Activated effector memory CD4-positive, alpha-beta T cell treated with Interleukin-2 at 50 U/mL for 16 hours (primary cell): ENCODE data around the gene COL20A1.

ENCODE experiments used
- DNase-seq: peaks from one replicate; pipeline ENCODE4 v3.0.0-alpha.2; 2020

Gene COL20A1

GRCh38 chr20:63278661-63279060 is 14.3 kb upstream of the COL20A1 start:
- DNase-seq = no peak

- no peak for DNase-seq
These were observed 13.1 kb upstream of the COL20A1 start for GRCh38 chr20:63279931-63280330.

- DNase-seq = no peak
These were observed 12.6 kb upstream of the COL20A1 start for GRCh38 chr20:63280371-63280770.

- DNase-seq = no peak
These were observed 11.9 kb upstream of the COL20A1 start for GRCh38 chr20:63280929-63281545.

- DNase-seq = no peak
These were observed 11.0 kb upstream of the COL20A1 start for GRCh38 chr20:63281742-63282665.

- DNase-seq = no peak
These were observed 10.0 kb upstream of the COL20A1 start for GRCh38 chr20:63282946-63283345.

- DNase-seq = no peak
These were observed 9.4 kb upstream of the COL20A1 start for GRCh38 chr20:63283397-63284082.

GRCh38 chr20:63284083-63284440 is 8.9 kb upstream of the COL20A1 start:
- peak; percentile 6 for DNase-seq

- no peak for DNase-seq
These were observed 8.4 kb upstream of the COL20A1 start for GRCh38 chr20:63284544-63284949.

- no peak for DNase-seq
These were observed 7.9 kb upstream of the COL20A1 start for GRCh38 chr20:63284981-63285524.

GRCh38 chr20:63285636-63286615 is 7.1 kb upstream of the COL20A1 start:
- no peak for DNase-seq

GRCh38 chr20:63286781-63287696 is 5.9 kb upstream of the COL20A1 start:
- DNase-seq = no peak

GRCh38 chr20:63287697-63288580 is 5.0 kb upstream of the COL20A1 start:
- no peak for DNase-seq

- no peak for DNase-seq
These were observed 4.3 kb upstream of the COL20A1 start for GRCh38 chr20:63288581-63289251.

- DNase-seq = no peak
These were observed 3.5 kb upstream of the COL20A1 start for GRCh38 chr20:63289311-63290135.

- DNase-seq = no peak
These were observed 2.8 kb upstream of the COL20A1 start for GRCh38 chr20:63290136-63290676.

GRCh38 chr20:63290677-63291472 is 2.1 kb upstream of the COL20A1 start:
- DNase-seq = peak; percentile 38
